HepG2 (cell line): ENCODE results near the gene SYNE1. TPM values are rescaled to one million over a fixed set of nuclear protein-coding genes. Genes with fewer than 3 reads are reported as not detected.

Source experiments
- CREM ChIP-seq, 2 experiments: sonication (generic) in 1 of 2; formaldehyde crosslinking in 1 of 2; IDR thresholded peaks; 2 replicates each; pipeline versions ENCODE4 v1.4.0 to v1.6.1; 2016 to 2020; ENCODE audit warnings: antibody characterized with exemption in 1 of 2, mild to moderate bottlenecking in 1 of 2, missing genetic modification reagents in 1 of 2
- HNF1A ChIP-seq, 2 experiments: sonication (generic) in 1 of 2; formaldehyde crosslinking in 1 of 2; IDR thresholded peaks; 2 replicates each; pipeline versions ENCODE4 v1.4.0 to v1.6.1; 2016 to 2020; ENCODE audit warnings: borderline replicate concordance in 1 of 2, low read depth in 1 of 2, mild to moderate bottlenecking in 1 of 2, missing genetic modification reagents in 1 of 2
- KDM1A ChIP-seq: IDR thresholded peaks from 2 replicates; pipeline ENCODE4 v1.6.1; 2016; ENCODE audit warnings: missing compliant biosample characterization
- MZF1 ChIP-seq: sonication (generic); formaldehyde crosslinking; IDR thresholded peaks from 2 replicates; pipeline ENCODE4 v1.8.1; 2023; ENCODE audit warnings: mild to moderate bottlenecking, missing genetic modification reagents, borderline replicate concordance
- NFE2L2 ChIP-seq: fragments of 150-350 bp; IDR thresholded peaks from 2 replicates; pipeline ENCODE4 v1.6.1; 2014; ENCODE audit warnings: low read length
- RFX3 ChIP-seq: IDR thresholded peaks from 2 replicates; pipeline ENCODE4 v1.6.1; 2016; ENCODE audit warnings: missing biosample characterization, missing genetic modification reagents
- SATB2 ChIP-seq: sonication (generic); formaldehyde crosslinking; IDR thresholded peaks from 2 replicates; pipeline ENCODE4 v1.5.0; 2020; ENCODE audit warnings: missing genetic modification reagents
- ZBED4 ChIP-seq: sonication (generic); formaldehyde crosslinking; IDR thresholded peaks from 2 replicates; pipeline ENCODE4 v1.4.0; 2020; ENCODE audit warnings: missing genetic modification reagents, borderline replicate concordance
- polyA plus RNA-seq, 8 experiments: library from polyadenylated mRNA; depleted of rRNA in 3 of 8; stranded (reverse) in 7 of 8; unstranded in 1 of 8; fragments of >200 nt; fragmentation: Illumina TruSeq in 4 of 8; extraction: Trizol in 4 of 8; gene quantifications; 2 replicates each; pipeline versions ENCODE4 v1.2.1 to v1.2.3, GENCODE V29; 2011 to 2016; ENCODE audit warnings: low read depth in 4 of 8, missing spikeins in 1 of 8, mixed read lengths in 1 of 8; ENCODE audit not compliant: insufficient read depth in 1 of 8
- total RNA-seq, 5 experiments: library from RNA; depleted of rRNA; stranded (reverse); fragments of >200 nt; fragmentation: Illumina TruSeq; extraction: Trizol; gene quantifications; 2 replicates each; pipeline ENCODE4 v1.2.3, GENCODE V29; 2016; ENCODE audit warnings: low read depth in 1 of 5
- TF ChIP-seq, protein P1 (sequence below): sonication (generic); formaldehyde crosslinking; IDR thresholded peaks from 2 replicates; pipeline ENCODE4 v1.4.0; 2020; ENCODE audit warnings: missing genetic modification reagents
- TF ChIP-seq, protein P2 (sequence below): sonication (generic); formaldehyde crosslinking; conservative IDR thresholded peaks from 2 replicates; pipeline ENCODE4 v1.8.0; 2022; ENCODE audit warnings: mild to moderate bottlenecking, moderate library complexity, missing genetic modification reagents

Gene SYNE1
- total and polyA plus RNA-seq, 2 of the 13 experiments (the other 11 are each of a cell fraction or from before 2014, with no cell fraction given) = 5.5 to 15.9 TPM

- TF ChIP-seq CREM (IDR thresholded peaks at IDR 0.05) = no peak; the same call in 1 of the 2 replicates
- TF ChIP-seq CREM (CRISPR knock-in tag; IDR thresholded peaks at IDR 0.05) = no peak
- TF ChIP-seq KDM1A = no peak
- no peak for TF ChIP-seq RFX3 (CRISPR knock-in tag)
- TF ChIP-seq, protein P1, sequence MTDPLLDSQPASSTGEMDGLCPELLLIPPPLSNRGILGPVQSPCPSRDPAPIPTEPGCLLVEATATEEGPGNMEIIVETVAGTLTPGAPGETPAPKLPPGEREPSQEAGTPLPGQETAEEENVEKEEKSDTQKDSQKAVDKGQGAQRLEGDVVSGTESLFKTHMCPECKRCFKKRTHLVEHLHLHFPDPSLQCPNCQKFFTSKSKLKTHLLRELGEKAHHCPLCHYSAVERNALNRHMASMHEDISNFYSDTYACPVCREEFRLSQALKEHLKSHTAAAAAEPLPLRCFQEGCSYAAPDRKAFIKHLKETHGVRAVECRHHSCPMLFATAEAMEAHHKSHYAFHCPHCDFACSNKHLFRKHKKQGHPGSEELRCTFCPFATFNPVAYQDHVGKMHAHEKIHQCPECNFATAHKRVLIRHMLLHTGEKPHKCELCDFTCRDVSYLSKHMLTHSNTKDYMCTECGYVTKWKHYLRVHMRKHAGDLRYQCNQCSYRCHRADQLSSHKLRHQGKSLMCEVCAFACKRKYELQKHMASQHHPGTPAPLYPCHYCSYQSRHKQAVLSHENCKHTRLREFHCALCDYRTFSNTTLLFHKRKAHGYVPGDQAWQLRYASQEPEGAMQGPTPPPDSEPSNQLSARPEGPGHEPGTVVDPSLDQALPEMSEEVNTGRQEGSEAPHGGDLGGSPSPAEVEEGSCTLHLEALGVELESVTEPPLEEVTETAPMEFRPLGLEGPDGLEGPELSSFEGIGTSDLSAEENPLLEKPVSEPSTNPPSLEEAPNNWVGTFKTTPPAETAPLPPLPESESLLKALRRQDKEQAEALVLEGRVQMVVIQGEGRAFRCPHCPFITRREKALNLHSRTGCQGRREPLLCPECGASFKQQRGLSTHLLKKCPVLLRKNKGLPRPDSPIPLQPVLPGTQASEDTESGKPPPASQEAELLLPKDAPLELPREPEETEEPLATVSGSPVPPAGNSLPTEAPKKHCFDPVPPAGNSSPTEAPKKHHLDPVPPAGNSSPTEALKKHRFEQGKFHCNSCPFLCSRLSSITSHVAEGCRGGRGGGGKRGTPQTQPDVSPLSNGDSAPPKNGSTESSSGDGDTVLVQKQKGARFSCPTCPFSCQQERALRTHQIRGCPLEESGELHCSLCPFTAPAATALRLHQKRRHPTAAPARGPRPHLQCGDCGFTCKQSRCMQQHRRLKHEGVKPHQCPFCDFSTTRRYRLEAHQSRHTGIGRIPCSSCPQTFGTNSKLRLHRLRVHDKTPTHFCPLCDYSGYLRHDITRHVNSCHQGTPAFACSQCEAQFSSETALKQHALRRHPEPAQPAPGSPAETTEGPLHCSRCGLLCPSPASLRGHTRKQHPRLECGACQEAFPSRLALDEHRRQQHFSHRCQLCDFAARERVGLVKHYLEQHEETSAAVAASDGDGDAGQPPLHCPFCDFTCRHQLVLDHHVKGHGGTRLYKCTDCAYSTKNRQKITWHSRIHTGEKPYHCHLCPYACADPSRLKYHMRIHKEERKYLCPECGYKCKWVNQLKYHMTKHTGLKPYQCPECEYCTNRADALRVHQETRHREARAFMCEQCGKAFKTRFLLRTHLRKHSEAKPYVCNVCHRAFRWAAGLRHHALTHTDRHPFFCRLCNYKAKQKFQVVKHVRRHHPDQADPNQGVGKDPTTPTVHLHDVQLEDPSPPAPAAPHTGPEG (CRISPR knock-in tag) = no peak
- TF ChIP-seq NFE2L2 = no peak
- TF ChIP-seq, protein P2, sequence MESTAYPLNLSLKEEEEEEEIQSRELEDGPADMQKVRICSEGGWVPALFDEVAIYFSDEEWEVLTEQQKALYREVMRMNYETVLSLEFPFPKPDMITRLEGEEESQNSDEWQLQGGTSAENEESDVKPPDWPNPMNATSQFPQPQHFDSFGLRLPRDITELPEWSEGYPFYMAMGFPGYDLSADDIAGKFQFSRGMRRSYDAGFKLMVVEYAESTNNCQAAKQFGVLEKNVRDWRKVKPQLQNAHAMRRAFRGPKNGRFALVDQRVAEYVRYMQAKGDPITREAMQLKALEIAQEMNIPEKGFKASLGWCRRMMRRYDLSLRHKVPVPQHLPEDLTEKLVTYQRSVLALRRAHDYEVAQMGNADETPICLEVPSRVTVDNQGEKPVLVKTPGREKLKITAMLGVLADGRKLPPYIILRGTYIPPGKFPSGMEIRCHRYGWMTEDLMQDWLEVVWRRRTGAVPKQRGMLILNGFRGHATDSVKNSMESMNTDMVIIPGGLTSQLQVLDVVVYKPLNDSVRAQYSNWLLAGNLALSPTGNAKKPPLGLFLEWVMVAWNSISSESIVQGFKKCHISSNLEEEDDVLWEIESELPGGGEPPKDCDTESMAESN = no peak
- TF ChIP-seq HNF1A (IDR thresholded peaks at IDR 0.05; ENCODE audit: low read depth) = no peak
- TF ChIP-seq HNF1A (CRISPR knock-in tag; IDR thresholded peaks at IDR 0.05; ENCODE audit: borderline replicate concordance) = 0 out of 2 replicates have a peak, but pooled peaks have one; percentile 1
- no peak for TF ChIP-seq SATB2 (CRISPR knock-in tag)
- no peak; the same call in 1 of the 2 replicates for TF ChIP-seq ZBED4 (CRISPR knock-in tag)
- TF ChIP-seq MZF1 = no peak
Measured at GRCh38 chr6:152136449-152136825, 500.7 kb downstream of the SYNE1 start (continued).
